Smooth muscle cell of trachea (primary cell): ENCODE data around the gene DDX42. TPM values are rescaled to one million over a fixed set of nuclear protein-coding genes. Genes with fewer than 3 reads are reported as not detected.

Source experiments
- total RNA-seq: library from RNA; depleted of rRNA; stranded (reverse); fragments of >200 nt; gene quantifications from 2 replicates; pipeline ENCODE4 v1.2.1, GENCODE V29; 2014

Gene DDX42
- total RNA-seq = 68.6 and 86.4 TPM in 2 replicates

GRCh38 chr17:63774141-63774968, at the start of gene DDX42:
DDX42 (plus strand) TSS chr17:63774170; CDS start chr17:63787050, 12,880 bp downstream.

GRCh38 chr17:63741408-63742173, 32.4 kb upstream of the DDX42 start, which contains the start of gene STRADA:
STRADA (minus strand) TSS chr17:63741799; CDS start chr17:63728369, 13,430 bp downstream.

GRCh38 chr17:63773272-63774140, 464 bp upstream of the DDX42 start, which contains the start of gene CCDC47:
CCDC47 (minus strand) TSS chr17:63773597; CDS start chr17:63766175, 7,422 bp downstream.

GRCh38 chr17:63827002-63827800, 53.2 kb downstream of the DDX42 start, which contains the start of the genes FTSJ3 and PSMC5:
FTSJ3 (minus strand) TSS chr17:63827663; CDS start chr17:63826902, 761 bp downstream.
PSMC5 (plus strand) TSS chr17:63827431; CDS start chr17:63827491, 60 bp downstream.

GRCh38 chr17:63842540-63843386, 68.8 kb downstream of the DDX42 start, which contains the start of gene SMARCD2:
SMARCD2 (minus strand) TSS chr17:63842685; CDS start chr17:63842674, 11 bp downstream.

Other genes with a start within 250 kb of the DDX42 start
- 17.2 and 17.9 TPM in 2 replicates for gene DCAF7, start 223.7 kb upstream of the DDX42 start, total RNA-seq
- gene TACO1, start 173.3 kb upstream of the DDX42 start, total RNA-seq = 27.1 and 37.5 TPM in 2 replicates
- 36.4 TPM in 2 replicates for gene MAP3K3, start 151.8 kb upstream of the DDX42 start, total RNA-seq
- 3.5 and 4.3 TPM in 2 replicates for gene LIMD2, start 74.0 kb upstream of the DDX42 start, total RNA-seq
- gene STRADA, start 32.4 kb upstream of the DDX42 start, total RNA-seq = 21.5 and 28.2 TPM in 2 replicates
- gene CCDC47, start 573 bp upstream of the DDX42 start, total RNA-seq = 65.5 and 71.6 TPM in 2 replicates
- 55.1 and 101 TPM in 2 replicates for gene PSMC5, start 53.3 kb downstream of the DDX42 start, total RNA-seq
- 62.3 and 101 TPM in 2 replicates for gene FTSJ3, start 53.5 kb downstream of the DDX42 start, total RNA-seq
- gene SMARCD2, start 68.5 kb downstream of the DDX42 start, total RNA-seq = 120 and 133 TPM in 2 replicates
- not detected in 2 replicates for gene CSH2, start 99.5 kb downstream of the DDX42 start, total RNA-seq
- not detected in 2 replicates for gene GH2, start 107.8 kb downstream of the DDX42 start, total RNA-seq
- not detected in 2 replicates for gene CSH1, start 122.4 kb downstream of the DDX42 start, total RNA-seq
- gene CSHL1, start 137.1 kb downstream of the DDX42 start, total RNA-seq = 0.15 TPM in 1 of 2 replicates, not detected in the other
- not detected in 2 replicates for gene GH1, start 144.7 kb downstream of the DDX42 start, total RNA-seq
- 0.15 and 0.17 TPM in 2 replicates for gene CD79B, start 158.2 kb downstream of the DDX42 start, total RNA-seq
- gene SCN4A, start 198.7 kb downstream of the DDX42 start, total RNA-seq = under 0.01 and 0.15 TPM in 2 replicates
- gene PRR29, start 224.2 kb downstream of the DDX42 start, total RNA-seq = 1.5 and 1.8 TPM in 2 replicates
- gene ICAM2, start 246.5 kb downstream of the DDX42 start, total RNA-seq = 1.2 and 4.1 TPM in 2 replicates